Heart left ventricle (tissue), 13 donors: Measurements from ENCODE around the gene SH3BGRL.

Source experiments
- POLR2A ChIP-seq, 2 donors: fragments of 450-650 bp; IDR thresholded peaks; one replicate each; pipeline ENCODE4 v1.6.1; 2017; ENCODE audit warnings: antibody characterized with exemption in 2 of 2, mild to moderate bottlenecking in 2 of 2, moderate library complexity in 2 of 2
- TF ChIP-seq, protein P1 (sequence below), 12 donors: fragments of 200-600 bp; sonication (generic) in 4 of 12; IDR thresholded peaks; one replicate each; pipeline versions ENCODE4 v1.5.0 to v1.8.0; 2018 to 2022; ENCODE audit warnings: antibody characterized with exemption in 12 of 12, mild to moderate bottlenecking in 5 of 12
- donor health status: ischemic (EF 13 %, LVEDD 7.1; RV severe dilation, severe dysfunction).
- donor health status: DM: no; HTN: yes; CAD: no.
- donor health status: DM: no; HTN: no; CAD: no.
- donor health status: ischemic (EF 25% LVEDD 6.9; RV normal size, moderate dysfunction).
- donor health status: ischemic (EF 25% LVEDD 5.7; RV mildly dilated, moderate dysfunction).
- donor health status: ischemic (EF 35%, LVEDD 5.7; RV mildly dilated, moderate dysfunction).
- donor health status: nonischemic (EF 11% LVEDD 7.7; RV severe dilation, severe dysfunction).
- donor health status: DM: yes; HTN: yes; CAD: no.
- donor health status: PGD.
- donor health status: ischemic (EF 29% LVEDD 5.4; RV normal size, mild dysfunction).
- donor health status: nonischemic (EF 23%, LVEDD 6.1; RV moderate dilation, normal function).

DNA sequence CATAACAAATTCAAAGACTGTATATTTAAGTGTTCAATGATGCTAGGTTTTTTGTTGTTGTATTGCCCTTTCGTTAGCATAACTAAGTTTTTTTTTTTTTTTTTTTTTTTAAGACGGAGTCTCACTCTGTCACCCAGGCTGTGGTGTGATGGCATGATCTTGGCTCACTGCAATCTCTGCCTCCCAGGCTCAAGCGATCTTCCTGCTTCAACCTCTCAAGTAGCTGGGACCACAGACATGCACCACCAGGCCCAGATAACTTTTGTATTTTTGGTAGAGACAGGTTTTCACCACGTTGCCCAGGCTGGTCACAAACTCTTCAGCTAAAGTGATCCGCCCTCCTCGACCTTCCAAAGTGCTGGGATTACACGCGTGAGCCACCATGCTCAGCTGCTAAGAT lies 7.0 kb downstream of the SH3BGRL start:
- TF ChIP-seq, protein P1, sequence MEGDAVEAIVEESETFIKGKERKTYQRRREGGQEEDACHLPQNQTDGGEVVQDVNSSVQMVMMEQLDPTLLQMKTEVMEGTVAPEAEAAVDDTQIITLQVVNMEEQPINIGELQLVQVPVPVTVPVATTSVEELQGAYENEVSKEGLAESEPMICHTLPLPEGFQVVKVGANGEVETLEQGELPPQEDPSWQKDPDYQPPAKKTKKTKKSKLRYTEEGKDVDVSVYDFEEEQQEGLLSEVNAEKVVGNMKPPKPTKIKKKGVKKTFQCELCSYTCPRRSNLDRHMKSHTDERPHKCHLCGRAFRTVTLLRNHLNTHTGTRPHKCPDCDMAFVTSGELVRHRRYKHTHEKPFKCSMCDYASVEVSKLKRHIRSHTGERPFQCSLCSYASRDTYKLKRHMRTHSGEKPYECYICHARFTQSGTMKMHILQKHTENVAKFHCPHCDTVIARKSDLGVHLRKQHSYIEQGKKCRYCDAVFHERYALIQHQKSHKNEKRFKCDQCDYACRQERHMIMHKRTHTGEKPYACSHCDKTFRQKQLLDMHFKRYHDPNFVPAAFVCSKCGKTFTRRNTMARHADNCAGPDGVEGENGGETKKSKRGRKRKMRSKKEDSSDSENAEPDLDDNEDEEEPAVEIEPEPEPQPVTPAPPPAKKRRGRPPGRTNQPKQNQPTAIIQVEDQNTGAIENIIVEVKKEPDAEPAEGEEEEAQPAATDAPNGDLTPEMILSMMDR (IDR thresholded peaks at IDR 0.05): no peak
- no peak for TF ChIP-seq POLR2A (IDR thresholded peaks at IDR 0.05)
